ENCODE results near the gene DIP2C. TPM values are rescaled to one million over a fixed set of nuclear protein-coding genes. Genes with fewer than 3 reads are reported as not detected.
A peak's percentile ranks its signal among the peaks of the same experiment; 100 is the strongest.

The DIP2C gene
- total and polyA plus RNA-seq, 7 experiments from 2014 or later: 1.1 to 8.7 (median 4.5) TPM

GRCh38 chr10:571688-572451, 117.6 kb downstream of the DIP2C start:
- Mint-ChIP-seq H3K27ac (peak overlapping the region in 1 of 9 donors; percentile 18), H3K9me3 (peaks cover 0 to 21% (median 7%) of the 10 kb centered on the region in 11 donors), H3K4me3 (no peak overlapping the region), H3K4me1 (no peaks in the 10 kb centered on the region), H3K36me3 (peaks cover 0 to 4% (median 0%) of the 10 kb centered on the region in 5 donors), H3K27me3 (peaks cover 0 to 38% (median 31%) of the 10 kb centered on the region in 5 donors)
- ATAC-seq: no peak
- Histone ChIP-seq H3K27ac (ENCODE audit: low read depth, low read length) (no peak overlapping the region), H3K36me3 (ENCODE audit: control insufficient read depth in 2 of 3, insufficient read depth in 3 of 3, low read length in 3 of 3) (no peaks in the 10 kb centered on the region), H3K9me3 (ENCODE audit: control insufficient read depth in 2 of 3, low read length in 3 of 3) (no peaks in the 10 kb centered on the region), H3K4me1 (ENCODE audit: control insufficient read depth in 2 of 2, insufficient read depth in 2 of 2, low read length in 2 of 2) (no peaks in the 10 kb centered on the region), H3K4me3 (ENCODE audit: low read length) (no peak overlapping the region), H3K27me3 (ENCODE audit: control insufficient read depth in 2 of 2, insufficient read depth in 2 of 2, low read length in 2 of 2) (peaks cover 0 to 7% of the 10 kb centered on the region in 2 donors)
- POLR2A ChIA-PET: no interaction called here
- no peak for DNase-seq
- intact Hi-C loops (cut with micrococcal nuclease): no loop called here
- CTCF ChIA-PET: no interaction called here

- intact Hi-C loops (cut with micrococcal nuclease): no loop called here
- Mint-ChIP-seq H3K4me3 (no peak overlapping the region), H3K36me3 (peaks cover 0 to 4% (median 0%) of the 10 kb centered on the region in 5 donors), H3K4me1 (no peaks in the 10 kb centered on the region), H3K9me3 (peaks cover 0 to 21% (median 7%) of the 10 kb centered on the region in 11 donors), H3K27ac (no peak overlapping the region), H3K27me3 (peaks cover 0 to 38% (median 31%) of the 10 kb centered on the region in 5 donors)
- no peak for DNase-seq
- H3K9me3 ChIP-seq (ENCODE audit: control insufficient read depth in 2 of 3, low read length in 3 of 3): no peaks in the 10 kb centered on the region
- no peaks in the 10 kb centered on the region for H3K36me3 ChIP-seq (ENCODE audit: control insufficient read depth in 2 of 3, insufficient read depth in 3 of 3, low read length in 3 of 3)
- POLR2A ChIA-PET: no interaction called here
- H3K27ac ChIP-seq (ENCODE audit: low read depth, low read length): no peak overlapping the region
- no peak overlapping the region for H3K4me3 ChIP-seq (ENCODE audit: low read length)
- ATAC-seq: no peak
- CTCF ChIA-PET: no interaction called here
- peaks cover 0 to 7% of the 10 kb centered on the region in 2 donors for H3K27me3 ChIP-seq (ENCODE audit: control insufficient read depth in 2 of 2, insufficient read depth in 2 of 2, low read length in 2 of 2)
- no peaks in the 10 kb centered on the region for H3K4me1 ChIP-seq (ENCODE audit: control insufficient read depth in 2 of 2, insufficient read depth in 2 of 2, low read length in 2 of 2)
Measured at GRCh38 chr10:571166-571565, 118.3 kb downstream of the DIP2C start.

GRCh38 chr10:570628-571163, 118.8 kb downstream of the DIP2C start:
- no peak for ATAC-seq
- Mint-ChIP-seq H3K36me3 (peaks cover 0 to 4% (median 0%) of the 10 kb centered on the region in 5 donors), H3K27ac (no peak overlapping the region), H3K27me3 (peaks cover 0 to 38% (median 31%) of the 10 kb centered on the region in 5 donors), H3K4me3 (no peak overlapping the region), H3K4me1 (no peaks in the 10 kb centered on the region), H3K9me3 (peaks cover 0 to 21% (median 7%) of the 10 kb centered on the region in 11 donors)
- Histone ChIP-seq H3K27me3 (ENCODE audit: control insufficient read depth in 2 of 2, insufficient read depth in 2 of 2, low read length in 2 of 2) (peaks cover 0 to 7% of the 10 kb centered on the region in 2 donors), H3K27ac (ENCODE audit: low read depth, low read length) (no peak overlapping the region), H3K36me3 (ENCODE audit: control insufficient read depth in 2 of 3, insufficient read depth in 3 of 3, low read length in 3 of 3) (no peaks in the 10 kb centered on the region), H3K4me1 (ENCODE audit: control insufficient read depth in 2 of 2, insufficient read depth in 2 of 2, low read length in 2 of 2) (no peaks in the 10 kb centered on the region), H3K9me3 (ENCODE audit: control insufficient read depth in 2 of 3, low read length in 3 of 3) (no peaks in the 10 kb centered on the region), H3K4me3 (ENCODE audit: low read length) (no peak overlapping the region)
- ChIA-PET POLR2A (no interaction called here), CTCF (no interaction called here)
- DNase-seq: no peak
- intact Hi-C loops (cut with micrococcal nuclease): no loop called here

- intact Hi-C loops (cut with micrococcal nuclease): no loop called here
- no peak for ATAC-seq
- CTCF ChIA-PET: no interaction called here
- no peak overlapping the region for H3K27ac Mint-ChIP-seq
- Histone ChIP-seq H3K27me3 (ENCODE audit: control insufficient read depth in 2 of 2, insufficient read depth in 2 of 2, low read length in 2 of 2) (peaks cover 0 to 7% of the 10 kb centered on the region in 2 donors), H3K4me1 (ENCODE audit: control insufficient read depth in 2 of 2, insufficient read depth in 2 of 2, low read length in 2 of 2) (no peaks in the 10 kb centered on the region), H3K4me3 (ENCODE audit: low read length) (no peak overlapping the region), H3K9me3 (ENCODE audit: control insufficient read depth in 2 of 3, low read length in 3 of 3) (no peaks in the 10 kb centered on the region), H3K27ac (ENCODE audit: low read depth, low read length) (no peak overlapping the region), H3K36me3 (ENCODE audit: control insufficient read depth in 2 of 3, insufficient read depth in 3 of 3, low read length in 3 of 3) (no peaks in the 10 kb centered on the region)
- H3K9me3 Mint-ChIP-seq: peaks cover 0 to 21% (median 7%) of the 10 kb centered on the region in 11 donors
- no peak for DNase-seq
- H3K4me3 Mint-ChIP-seq: no peak overlapping the region
- H3K27me3 Mint-ChIP-seq: peaks cover 0 to 34% (median 28%) of the 10 kb centered on the region in 5 donors
- POLR2A ChIA-PET: no interaction called here
- no peaks in the 10 kb centered on the region for H3K4me1 Mint-ChIP-seq
- peaks cover 0 to 4% (median 0%) of the 10 kb centered on the region in 5 donors for H3K36me3 Mint-ChIP-seq
Measured at GRCh38 chr10:569961-570627, 119.4 kb downstream of the DIP2C start.

GRCh38 chr10:568848-569247, 120.6 kb downstream of the DIP2C start:
- peaks cover 0 to 6% (median 0%) of the 10 kb centered on the region in 5 donors for H3K36me3 Mint-ChIP-seq
- intact Hi-C loops (cut with micrococcal nuclease): no loop called here
- Histone ChIP-seq H3K4me1 (ENCODE audit: control insufficient read depth in 2 of 2, insufficient read depth in 2 of 2, low read length in 2 of 2) (no peaks in the 10 kb centered on the region), H3K27ac (ENCODE audit: low read depth, low read length) (no peak overlapping the region), H3K27me3 (ENCODE audit: control insufficient read depth in 2 of 2, insufficient read depth in 2 of 2, low read length in 2 of 2) (peaks cover 0 to 7% of the 10 kb centered on the region in 2 donors), H3K36me3 (ENCODE audit: control insufficient read depth in 2 of 3, insufficient read depth in 3 of 3, low read length in 3 of 3) (no peaks in the 10 kb centered on the region), H3K4me3 (ENCODE audit: low read length) (no peak overlapping the region), H3K9me3 (ENCODE audit: control insufficient read depth in 2 of 3, low read length in 3 of 3) (peaks cover 0 to 6% (median 0%) of the 10 kb centered on the region in 3 experiments)
- no peak overlapping the region for H3K27ac Mint-ChIP-seq
- CTCF ChIA-PET: no interaction called here
- ATAC-seq: no peak
- H3K9me3 Mint-ChIP-seq: peaks cover 0 to 32% (median 14%) of the 10 kb centered on the region in 11 donors
- H3K27me3 Mint-ChIP-seq: peaks cover 0 to 31% (median 19%) of the 10 kb centered on the region in 5 donors
- no peak overlapping the region for H3K4me3 Mint-ChIP-seq
- DNase-seq: no peak
- POLR2A ChIA-PET: no interaction called here
- H3K4me1 Mint-ChIP-seq: no peaks in the 10 kb centered on the region

GRCh38 chr10:567869-568268, 121.6 kb downstream of the DIP2C start:
- Mint-ChIP-seq H3K27ac (peak overlapping the region in 1 of 9 donors; percentile 56), H3K36me3 (peaks cover 0 to 8% (median 0%) of the 10 kb centered on the region in 5 donors), H3K9me3 (peaks cover 0 to 41% (median 19%) of the 10 kb centered on the region in 11 donors), H3K4me3 (no peak overlapping the region), H3K27me3 (peaks cover 0 to 31% (median 19%) of the 10 kb centered on the region in 5 donors), H3K4me1 (no peaks in the 10 kb centered on the region)
- H3K4me1 ChIP-seq (ENCODE audit: control insufficient read depth in 2 of 2, insufficient read depth in 2 of 2, low read length in 2 of 2): no peaks in the 10 kb centered on the region
- peaks cover 0 to 7% of the 10 kb centered on the region in 2 donors for H3K27me3 ChIP-seq (ENCODE audit: control insufficient read depth in 2 of 2, insufficient read depth in 2 of 2, low read length in 2 of 2)
- DNase-seq: no peak
- no peak overlapping the region for H3K27ac ChIP-seq (ENCODE audit: low read depth, low read length)
- POLR2A ChIA-PET: no interaction called here
- CTCF ChIA-PET: no interaction called here
- intact Hi-C loops (cut with micrococcal nuclease): no loop called here
- H3K4me3 ChIP-seq (ENCODE audit: low read length): no peak overlapping the region
- H3K9me3 ChIP-seq (ENCODE audit: control insufficient read depth in 2 of 3, low read length in 3 of 3): peaks cover 0 to 6% (median 0%) of the 10 kb centered on the region in 3 experiments
- no peaks in the 10 kb centered on the region for H3K36me3 ChIP-seq (ENCODE audit: control insufficient read depth in 2 of 3, insufficient read depth in 3 of 3, low read length in 3 of 3)
- no peak for ATAC-seq
